GM12878 (cell line): Measurements from ENCODE around the gene RRP12. TPM values are rescaled to one million over a fixed set of nuclear protein-coding genes. Genes with fewer than 3 reads are reported as not detected.

ENCODE experiments used
- BHLHE40 ChIP-seq, 2 experiments: fragments of 450-650 bp in 1 of 2; IDR thresholded peaks; 2 replicates each; pipeline ENCODE4 v1.6.1; 2011 to 2017; ENCODE audit warnings: low read depth in 2 of 2, borderline replicate concordance in 1 of 2, improper control_type of control experiment in 1 of 2, low read length in 1 of 2, mild to moderate bottlenecking in 1 of 2
- BRCA1 ChIP-seq: IDR thresholded peaks from 2 replicates; pipeline ENCODE4 v1.6.1; 2011; ENCODE audit warnings: low read depth, low read length, improper control_type of control experiment
- CREM ChIP-seq: IDR thresholded peaks from 2 replicates; pipeline ENCODE4 v1.6.1; 2014; ENCODE audit warnings: antibody characterized with exemption, low read depth
- GATAD2B ChIP-seq: fragments of 450-650 bp; conservative IDR thresholded peaks from 2 replicates; pipeline ENCODE4 v1.6.1; 2017; ENCODE audit warnings: low read depth, mild to moderate bottlenecking, moderate library complexity
- HCFC1 ChIP-seq: fragments of 150-350 bp; IDR thresholded peaks from 2 replicates; pipeline ENCODE4 v1.6.1; 2014; ENCODE audit warnings: low read length
- IRF4 ChIP-seq: IDR thresholded peaks from 2 replicates; pipeline ENCODE4 v1.6.1; 2011; ENCODE audit warnings: low read depth, low read length
- MTA3 ChIP-seq: IDR thresholded peaks from 2 replicates; pipeline ENCODE4 v1.6.1; 2012; ENCODE audit warnings: low read length, inconsistent platforms, borderline replicate concordance
- MYC ChIP-seq: IDR thresholded peaks from 2 replicates; pipeline ENCODE4 v1.6.1; 2011; ENCODE audit warnings: mild to moderate bottlenecking, low read length, moderate library complexity, inconsistent platforms; ENCODE audit not compliant: insufficient read depth, insufficient replicate concordance, insufficient read length, severe bottlenecking
- NBN ChIP-seq: fragments of 450-650 bp; IDR thresholded peaks from 2 replicates; pipeline ENCODE4 v1.6.1; 2016
- PAX8 ChIP-seq: fragments of 450-650 bp; IDR thresholded peaks from 2 replicates; pipeline ENCODE4 v1.6.1; 2017; ENCODE audit warnings: mild to moderate bottlenecking, moderate library complexity
- PML ChIP-seq: IDR thresholded peaks from 2 replicates; pipeline ENCODE4 v1.6.1; 2012; ENCODE audit warnings: low read length, inconsistent platforms
- SIX5 ChIP-seq: IDR thresholded peaks from 2 replicates; pipeline ENCODE4 v1.6.1; 2011; ENCODE audit warnings: mild to moderate bottlenecking, low read depth, low read length, moderate library complexity; ENCODE audit not compliant: severe bottlenecking
- SMAD5 ChIP-seq: IDR thresholded peaks from 2 replicates; pipeline ENCODE4 v1.6.1; 2016; ENCODE audit warnings: antibody characterized with exemption, low read depth
- SMARCA5 ChIP-seq: fragments of 450-650 bp; IDR thresholded peaks from 2 replicates; pipeline ENCODE4 v1.6.1; 2017; ENCODE audit warnings: mild to moderate bottlenecking
- SRF ChIP-seq, 2 experiments: IDR thresholded peaks; 2 replicates each; pipeline ENCODE4 v1.6.1; 2011; ENCODE audit warnings: low read depth in 2 of 2, low read length in 2 of 2, mild to moderate bottlenecking in 1 of 2, moderate library complexity in 1 of 2
- TARDBP ChIP-seq: IDR thresholded peaks from 2 replicates; pipeline ENCODE4 v1.6.1; 2016; ENCODE audit warnings: borderline replicate concordance
- TCF3 ChIP-seq: IDR thresholded peaks from 2 replicates; pipeline ENCODE4 v1.6.1; 2012; ENCODE audit warnings: low read depth, mild to moderate bottlenecking, low read length, borderline replicate concordance; ENCODE audit not compliant: insufficient read depth
- YY1 ChIP-seq: IDR thresholded peaks from 2 replicates; pipeline ENCODE4 v1.6.1; 2011; ENCODE audit warnings: low read depth, mild to moderate bottlenecking, low read length
- ZNF24 ChIP-seq: fragments of 450-650 bp; IDR thresholded peaks from 2 replicates; pipeline ENCODE4 v1.6.1; 2017; ENCODE audit warnings: antibody characterized with exemption, mild to moderate bottlenecking
- ZNF274 ChIP-seq: IDR thresholded peaks from one replicate; pipeline ENCODE4 v1.8.0; 2011; ENCODE audit not compliant: insufficient read length, insufficient read depth
- polyA plus RNA-seq, 11 experiments: library from polyadenylated mRNA; depleted of rRNA in 4 of 11; unstranded in 6 of 11; stranded (reverse) in 5 of 11; fragments of >200 nt; fragmentation: Nextera tagmentation in 4 of 11; fragmentation: Illumina TruSeq in 1 of 11; extraction: Ambion mirVana in 4 of 11; extraction: Trizol in 1 of 11; gene quantifications; 1 replicate in 1 of 11; 2 replicates in 10 of 11; pipeline versions ENCODE4 v1.2.1 to v1.2.3, GENCODE V29; 2011 to 2016; ENCODE audit warnings: inconsistent platforms in 2 of 11, missing spikeins in 2 of 11, low read depth in 1 of 11
- total RNA-seq, 4 experiments: library from RNA; depleted of rRNA in 3 of 4; stranded (reverse); fragments of >200 nt in 3 of 4; fragmentation: Illumina TruSeq in 1 of 4; extraction: Trizol in 1 of 4; gene quantifications; 2 replicates each; pipeline versions ENCODE4 v1.2.1 to v1.2.3, GENCODE V29; 2013 to 2021
- TF ChIP-seq, protein P1 (sequence below): IDR thresholded peaks from 2 replicates; pipeline ENCODE4 v1.6.1; 2011; ENCODE audit warnings: low read depth, mild to moderate bottlenecking, low read length, moderate library complexity, borderline replicate concordance; ENCODE audit errors: extremely low read depth
- TF ChIP-seq, protein P2 (sequence below): IDR thresholded peaks from 2 replicates; pipeline ENCODE4 v1.6.1; 2011; ENCODE audit warnings: borderline replicate concordance, low read depth, mild to moderate bottlenecking, moderate library complexity, low read length; ENCODE audit not compliant: insufficient read depth, poor library complexity, severe bottlenecking
- TF ChIP-seq, protein P3 (sequence below): IDR thresholded peaks from 2 replicates; pipeline ENCODE4 v1.6.1; 2012; ENCODE audit warnings: low read depth, low read length, improper control_type of control experiment
- TF ChIP-seq, protein P4 (sequence below): IDR thresholded peaks from 2 replicates; pipeline ENCODE4 v1.6.1; 2012; ENCODE audit warnings: low read depth, low read length, improper control_type of control experiment

The RRP12 gene
- total and polyA plus RNA-seq, 10 of the 15 experiments (the other 5 are each of a cell fraction or from before 2014, with no cell fraction given) = 5.3 to 48.7 (median 16.8) TPM

DNA sequence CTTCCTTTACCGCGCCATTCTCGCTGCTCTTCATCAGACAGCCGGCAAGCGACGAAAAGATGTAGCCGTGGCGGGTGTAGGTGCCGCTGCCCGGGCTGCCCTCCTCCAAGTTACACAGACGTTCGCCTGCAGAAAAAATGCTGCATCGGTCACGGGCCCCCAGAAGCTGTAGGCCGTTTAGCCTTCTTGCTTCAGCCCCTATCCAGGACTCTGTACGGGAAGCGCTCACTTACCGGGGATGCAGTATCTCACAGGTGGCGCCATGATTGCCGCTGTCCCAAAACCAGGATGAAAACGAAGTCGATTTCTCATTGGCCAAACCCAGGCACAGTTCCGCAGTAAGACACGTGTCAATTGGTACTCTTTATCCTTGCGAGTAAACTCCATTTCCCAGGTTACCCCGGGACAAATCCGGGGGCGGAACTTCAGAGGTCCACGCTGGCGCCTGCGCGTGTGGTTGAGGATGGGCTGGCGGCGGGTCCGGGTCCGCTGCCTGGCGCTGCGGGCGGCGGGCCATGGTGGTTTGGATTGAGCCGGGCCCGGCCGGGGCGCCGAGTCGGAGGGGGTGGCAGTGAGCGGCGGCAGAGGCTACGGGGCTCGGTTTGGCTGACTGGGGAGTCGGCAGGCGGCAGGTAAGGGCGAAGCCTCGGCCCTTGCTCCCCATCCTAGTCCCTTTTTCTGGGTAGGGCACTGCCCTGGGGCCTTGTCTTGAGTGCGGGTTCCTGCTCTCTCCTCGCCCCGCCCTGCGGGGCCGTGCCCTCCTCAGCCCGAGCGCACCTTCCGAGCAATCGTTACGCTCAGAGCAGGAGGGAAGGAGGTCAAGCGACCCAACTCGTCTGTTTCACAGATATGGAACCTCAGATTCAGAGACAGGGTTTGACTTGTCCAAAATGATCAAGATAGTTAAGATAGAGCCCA, 44.8 kb upstream of the RRP12 start, which contains the start of the genes EXOSC1 and ZDHHC16 (continued):
- peak; percentile 39 for TF ChIP-seq MYC
- TF ChIP-seq SMARCA5 = peak; percentile 36; the same call in 1 of the 2 replicates
- TF ChIP-seq TARDBP = no peak
- no peak for TF ChIP-seq BRCA1
- peak; percentile 68; the same call in 1 of the 2 replicates for TF ChIP-seq GATAD2B
- peak in 1 of 2 experiments; percentile 48; a peak in 1 of 4 replicates for TF ChIP-seq BHLHE40 (IDR thresholded peaks at IDR 0.05; ENCODE audit: borderline replicate concordance in 1 of 2, low read depth in 2 of 2, low read length in 1 of 2)
- no peak for TF ChIP-seq ZNF274
- TF ChIP-seq MTA3 = no peak
- peak; percentile 56; the same call in 1 of the 2 replicates for TF ChIP-seq CREM
- TF ChIP-seq YY1 = peak; percentile 96
- TF ChIP-seq, protein P1, sequence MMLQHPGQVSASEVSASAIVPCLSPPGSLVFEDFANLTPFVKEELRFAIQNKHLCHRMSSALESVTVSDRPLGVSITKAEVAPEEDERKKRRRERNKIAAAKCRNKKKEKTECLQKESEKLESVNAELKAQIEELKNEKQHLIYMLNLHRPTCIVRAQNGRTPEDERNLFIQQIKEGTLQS = peak; percentile 33; the same call in 1 of the 2 replicates
- peak; percentile 89 for TF ChIP-seq SIX5
- peak; percentile 47; the same call in 1 of the 2 replicates for TF ChIP-seq SMAD5
- TF ChIP-seq, protein P2, sequence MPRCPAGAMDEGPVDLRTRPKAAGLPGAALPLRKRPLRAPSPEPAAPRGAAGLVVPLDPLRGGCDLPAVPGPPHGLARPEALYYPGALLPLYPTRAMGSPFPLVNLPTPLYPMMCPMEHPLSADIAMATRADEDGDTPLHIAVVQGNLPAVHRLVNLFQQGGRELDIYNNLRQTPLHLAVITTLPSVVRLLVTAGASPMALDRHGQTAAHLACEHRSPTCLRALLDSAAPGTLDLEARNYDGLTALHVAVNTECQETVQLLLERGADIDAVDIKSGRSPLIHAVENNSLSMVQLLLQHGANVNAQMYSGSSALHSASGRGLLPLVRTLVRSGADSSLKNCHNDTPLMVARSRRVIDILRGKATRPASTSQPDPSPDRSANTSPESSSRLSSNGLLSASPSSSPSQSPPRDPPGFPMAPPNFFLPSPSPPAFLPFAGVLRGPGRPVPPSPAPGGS = no peak
- TF ChIP-seq HCFC1 = peak; percentile 92
- TF ChIP-seq PML = peak; percentile 67; the same call in 1 of the 2 replicates
- TF ChIP-seq, protein P3, sequence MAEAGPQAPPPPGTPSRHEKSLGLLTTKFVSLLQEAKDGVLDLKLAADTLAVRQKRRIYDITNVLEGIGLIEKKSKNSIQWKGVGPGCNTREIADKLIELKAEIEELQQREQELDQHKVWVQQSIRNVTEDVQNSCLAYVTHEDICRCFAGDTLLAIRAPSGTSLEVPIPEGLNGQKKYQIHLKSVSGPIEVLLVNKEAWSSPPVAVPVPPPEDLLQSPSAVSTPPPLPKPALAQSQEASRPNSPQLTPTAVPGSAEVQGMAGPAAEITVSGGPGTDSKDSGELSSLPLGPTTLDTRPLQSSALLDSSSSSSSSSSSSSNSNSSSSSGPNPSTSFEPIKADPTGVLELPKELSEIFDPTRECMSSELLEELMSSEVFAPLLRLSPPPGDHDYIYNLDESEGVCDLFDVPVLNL = no peak
- TF ChIP-seq NBN = peak; percentile 34; the same call in 1 of the 2 replicates
- no peak for TF ChIP-seq ZNF24
- TF ChIP-seq PAX8 = no peak
- 0 out of 2 replicates have a peak, but pooled peaks have one; percentile 30 for TF ChIP-seq IRF4
- TF ChIP-seq TCF3 = no peak
- no peak for TF ChIP-seq SRF (IDR thresholded peaks at IDR 0.05; ENCODE audit: low read depth in 2 of 2, low read length in 2 of 2)
- TF ChIP-seq, protein P4, sequence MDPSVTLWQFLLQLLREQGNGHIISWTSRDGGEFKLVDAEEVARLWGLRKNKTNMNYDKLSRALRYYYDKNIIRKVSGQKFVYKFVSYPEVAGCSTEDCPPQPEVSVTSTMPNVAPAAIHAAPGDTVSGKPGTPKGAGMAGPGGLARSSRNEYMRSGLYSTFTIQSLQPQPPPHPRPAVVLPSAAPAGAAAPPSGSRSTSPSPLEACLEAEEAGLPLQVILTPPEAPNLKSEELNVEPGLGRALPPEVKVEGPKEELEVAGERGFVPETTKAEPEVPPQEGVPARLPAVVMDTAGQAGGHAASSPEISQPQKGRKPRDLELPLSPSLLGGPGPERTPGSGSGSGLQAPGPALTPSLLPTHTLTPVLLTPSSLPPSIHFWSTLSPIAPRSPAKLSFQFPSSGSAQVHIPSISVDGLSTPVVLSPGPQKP = 0 out of 2 replicates have a peak, but pooled peaks have one; percentile 43
